ENCODE measurements around the gene KDELR3.

The KDELR3 gene

DNA sequence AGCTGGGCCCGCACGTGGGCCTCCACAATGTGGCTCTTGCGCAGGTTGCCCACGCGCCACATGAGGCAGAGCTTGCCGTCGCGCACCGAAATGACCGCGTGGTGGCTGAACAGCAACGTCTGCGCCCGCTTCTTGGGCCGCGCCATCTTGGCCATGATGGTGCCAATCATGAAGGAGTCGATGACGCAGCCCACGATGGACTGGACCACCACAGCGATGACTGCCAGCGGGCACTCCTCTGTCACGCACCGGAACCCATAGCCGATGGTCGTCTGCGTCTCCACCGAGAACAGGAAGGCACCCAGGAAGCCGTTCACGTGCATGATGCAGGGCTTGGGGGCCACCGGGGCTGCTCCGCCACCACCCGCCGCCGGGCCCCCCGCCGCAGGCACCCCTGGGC is 40.4 kb upstream of the KDELR3 start:
- Histone ChIP-seq H3K4me1 (ENCODE audit: insufficient read depth, poor library complexity, severe bottlenecking) (no peaks in the 10 kb centered on the region), H3K9me3 (ENCODE audit: severe bottlenecking) (no peaks in the 10 kb centered on the region), H3K27me3 (ENCODE audit: insufficient read depth, poor library complexity, severe bottlenecking) (no peaks in the 10 kb centered on the region), H3K4me3 (ENCODE audit: severe bottlenecking) (no peak overlapping the region), H3K27ac (ENCODE audit: poor library complexity, severe bottlenecking) (no peak overlapping the region), H3K36me3 (ENCODE audit: low read depth) (no peaks in the 10 kb centered on the region)
- no peak for DNase-seq (ENCODE audit: low spot score)
- ATAC-seq (ENCODE audit: low read depth) = no peak
- TF ChIP-seq, protein P1, sequence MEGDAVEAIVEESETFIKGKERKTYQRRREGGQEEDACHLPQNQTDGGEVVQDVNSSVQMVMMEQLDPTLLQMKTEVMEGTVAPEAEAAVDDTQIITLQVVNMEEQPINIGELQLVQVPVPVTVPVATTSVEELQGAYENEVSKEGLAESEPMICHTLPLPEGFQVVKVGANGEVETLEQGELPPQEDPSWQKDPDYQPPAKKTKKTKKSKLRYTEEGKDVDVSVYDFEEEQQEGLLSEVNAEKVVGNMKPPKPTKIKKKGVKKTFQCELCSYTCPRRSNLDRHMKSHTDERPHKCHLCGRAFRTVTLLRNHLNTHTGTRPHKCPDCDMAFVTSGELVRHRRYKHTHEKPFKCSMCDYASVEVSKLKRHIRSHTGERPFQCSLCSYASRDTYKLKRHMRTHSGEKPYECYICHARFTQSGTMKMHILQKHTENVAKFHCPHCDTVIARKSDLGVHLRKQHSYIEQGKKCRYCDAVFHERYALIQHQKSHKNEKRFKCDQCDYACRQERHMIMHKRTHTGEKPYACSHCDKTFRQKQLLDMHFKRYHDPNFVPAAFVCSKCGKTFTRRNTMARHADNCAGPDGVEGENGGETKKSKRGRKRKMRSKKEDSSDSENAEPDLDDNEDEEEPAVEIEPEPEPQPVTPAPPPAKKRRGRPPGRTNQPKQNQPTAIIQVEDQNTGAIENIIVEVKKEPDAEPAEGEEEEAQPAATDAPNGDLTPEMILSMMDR (IDR thresholded peaks at IDR 0.05; ENCODE audit: poor library complexity, severe bottlenecking) = no peak

DNA sequence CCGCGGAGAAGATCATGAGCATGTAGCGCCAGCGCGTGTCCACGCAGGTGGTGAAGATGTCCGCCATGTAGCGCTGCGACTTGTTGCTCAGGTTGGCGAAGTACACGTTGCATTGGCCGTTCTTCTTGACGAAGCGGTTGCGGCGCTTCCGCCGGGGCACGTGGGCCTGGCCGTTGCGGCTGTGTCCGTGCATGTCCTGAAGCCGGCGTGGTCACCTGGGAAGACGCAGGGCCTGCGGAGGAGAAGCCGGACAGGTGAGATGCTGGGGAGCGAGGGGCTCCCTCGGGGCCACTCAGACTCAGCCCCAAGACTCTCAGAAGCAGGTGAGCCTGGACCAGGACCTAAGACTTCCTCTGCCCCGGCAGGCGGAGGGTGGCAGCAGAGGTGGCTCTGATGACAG is 40.0 kb upstream of the KDELR3 start:
- H3K27me3 ChIP-seq (ENCODE audit: insufficient read depth, poor library complexity, severe bottlenecking) = no peaks in the 10 kb centered on the region
- H3K9me3 ChIP-seq (ENCODE audit: severe bottlenecking) = no peaks in the 10 kb centered on the region
- no peaks in the 10 kb centered on the region for H3K36me3 ChIP-seq (ENCODE audit: low read depth)
- ATAC-seq (ENCODE audit: low read depth) = no peak
- H3K27ac ChIP-seq (ENCODE audit: poor library complexity, severe bottlenecking) = no peak overlapping the region
- no peak overlapping the region for H3K4me3 ChIP-seq (ENCODE audit: severe bottlenecking)
- TF ChIP-seq, protein P1 (IDR thresholded peaks at IDR 0.05; ENCODE audit: poor library complexity, severe bottlenecking) = no peak
- no peaks in the 10 kb centered on the region for H3K4me1 ChIP-seq (ENCODE audit: insufficient read depth, poor library complexity, severe bottlenecking)
- DNase-seq (ENCODE audit: low spot score) = no peak

DNA sequence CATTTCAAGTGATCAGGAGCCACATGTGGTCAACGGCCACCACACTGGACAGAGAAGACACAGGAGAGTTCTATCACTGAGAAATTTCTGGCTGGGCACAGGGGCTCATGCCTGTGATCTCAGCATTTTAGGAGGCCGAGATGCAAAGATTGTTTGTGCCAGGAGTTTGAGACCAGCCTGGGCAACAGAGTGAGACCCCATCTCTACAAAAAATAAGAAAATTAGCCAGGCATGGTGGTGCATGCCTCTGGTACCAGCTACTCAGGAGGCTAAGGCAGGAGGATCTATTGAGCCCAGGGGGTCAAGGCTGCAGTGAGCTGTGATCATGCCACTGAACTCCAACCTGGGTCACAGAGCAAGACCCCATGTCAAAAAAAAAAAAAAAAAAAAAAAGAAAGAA is 39.2 kb upstream of the KDELR3 start:
- Histone ChIP-seq H3K9me3 (ENCODE audit: severe bottlenecking) (no peaks in the 10 kb centered on the region), H3K27ac (ENCODE audit: poor library complexity, severe bottlenecking) (no peak overlapping the region), H3K4me3 (ENCODE audit: severe bottlenecking) (no peak overlapping the region), H3K27me3 (ENCODE audit: insufficient read depth, poor library complexity, severe bottlenecking) (no peaks in the 10 kb centered on the region), H3K36me3 (ENCODE audit: low read depth) (no peaks in the 10 kb centered on the region), H3K4me1 (ENCODE audit: insufficient read depth, poor library complexity, severe bottlenecking) (no peaks in the 10 kb centered on the region)
- DNase-seq (ENCODE audit: low spot score) (no peak), ATAC-seq (ENCODE audit: low read depth) (no peak)
- TF ChIP-seq, protein P1 (IDR thresholded peaks at IDR 0.05; ENCODE audit: poor library complexity, severe bottlenecking) = no peak

DNA sequence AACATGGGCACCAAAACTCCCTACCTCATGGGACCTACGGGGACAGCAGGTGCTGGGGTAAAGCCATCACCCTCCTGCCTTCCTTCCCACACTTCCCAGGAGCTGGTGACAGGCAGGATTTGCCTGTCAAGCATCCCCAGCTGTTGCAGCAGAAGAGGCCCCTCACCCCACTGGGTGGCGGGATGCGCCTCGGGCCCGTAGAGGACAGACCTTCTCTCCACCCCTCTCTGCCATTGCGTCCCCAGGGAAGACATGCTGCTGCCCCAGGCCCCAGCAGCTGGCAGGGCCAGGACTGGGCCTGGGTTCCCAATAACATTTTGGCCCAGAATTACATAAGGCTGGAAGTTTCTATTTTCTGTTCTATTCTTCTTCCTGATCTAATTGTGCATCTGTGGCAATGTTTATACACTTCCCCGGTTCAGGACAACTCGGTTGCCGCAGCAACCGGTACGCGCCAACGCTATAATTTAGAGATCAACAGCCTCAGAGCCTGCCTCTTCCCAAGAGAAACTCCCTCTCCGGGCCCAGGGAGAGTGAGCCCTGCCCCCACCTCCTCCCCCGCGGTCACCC is 38.3 kb upstream of the KDELR3 start:
- Histone ChIP-seq H3K36me3 (ENCODE audit: low read depth) (no peaks in the 10 kb centered on the region), H3K4me1 (ENCODE audit: insufficient read depth, poor library complexity, severe bottlenecking) (no peaks in the 10 kb centered on the region), H3K27ac (ENCODE audit: poor library complexity, severe bottlenecking) (no peak overlapping the region), H3K27me3 (ENCODE audit: insufficient read depth, poor library complexity, severe bottlenecking) (no peaks in the 10 kb centered on the region), H3K4me3 (ENCODE audit: severe bottlenecking) (no peak overlapping the region), H3K9me3 (ENCODE audit: severe bottlenecking) (no peaks in the 10 kb centered on the region)
- DNase-seq (ENCODE audit: low spot score) (no peak), ATAC-seq (ENCODE audit: low read depth) (no peak)
- TF ChIP-seq, protein P1 (IDR thresholded peaks at IDR 0.05; ENCODE audit: poor library complexity, severe bottlenecking) = no peak

DNA sequence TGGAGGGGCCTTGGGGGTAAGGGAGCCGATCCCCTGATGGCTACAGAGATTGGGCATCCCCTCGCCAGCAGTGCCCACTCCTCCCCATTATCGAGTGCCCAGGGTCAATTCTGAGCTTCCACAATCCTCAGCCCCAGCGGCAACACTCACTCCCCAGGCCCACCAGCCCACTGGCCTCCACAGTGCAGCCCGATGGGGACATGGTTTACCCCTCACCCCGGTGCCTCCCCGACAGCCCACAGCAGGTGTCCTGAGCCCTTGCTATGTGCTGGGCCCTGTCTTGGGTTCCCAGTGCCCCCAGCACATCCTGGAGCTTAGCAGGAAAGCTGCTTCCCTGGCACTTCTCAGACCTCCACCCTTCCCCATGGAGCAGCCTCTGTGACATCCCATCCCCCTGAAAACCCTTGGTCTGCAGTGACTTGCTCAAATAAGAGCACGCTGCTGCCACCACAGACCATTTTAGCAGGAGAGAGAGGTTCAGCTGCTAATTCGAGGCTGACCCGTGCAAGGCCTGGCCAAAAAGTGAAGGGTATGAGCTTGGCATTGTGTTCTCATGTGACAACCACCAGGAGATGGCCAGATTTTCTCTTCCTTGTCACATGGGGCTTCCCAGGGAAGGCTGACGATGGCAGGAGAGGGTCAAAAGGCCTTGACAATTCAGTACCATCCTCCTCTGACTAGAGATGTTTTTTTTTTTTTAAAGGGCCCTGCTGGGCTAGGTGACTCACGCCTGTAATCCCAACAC is 36.5 kb upstream of the KDELR3 start:
- no peaks in the 10 kb centered on the region for H3K36me3 ChIP-seq (ENCODE audit: low read depth)
- ATAC-seq (ENCODE audit: low read depth) (no peak), DNase-seq (ENCODE audit: low spot score) (no peak)
- TF ChIP-seq, protein P1 (IDR thresholded peaks at IDR 0.05; ENCODE audit: poor library complexity, severe bottlenecking) = no peak
- no peaks in the 10 kb centered on the region for H3K4me1 ChIP-seq (ENCODE audit: insufficient read depth, poor library complexity, severe bottlenecking)
- no peak overlapping the region for H3K4me3 ChIP-seq (ENCODE audit: severe bottlenecking)
- no peaks in the 10 kb centered on the region for H3K27me3 ChIP-seq (ENCODE audit: insufficient read depth, poor library complexity, severe bottlenecking)
- H3K27ac ChIP-seq (ENCODE audit: poor library complexity, severe bottlenecking) = no peak overlapping the region
- no peaks in the 10 kb centered on the region for H3K9me3 ChIP-seq (ENCODE audit: severe bottlenecking)
